ENCODE data around the gene TRIP10.

The TRIP10 gene

GRCh38 chr19:6723738-6724137, 15.7 kb upstream of the TRIP10 start:
- DNase-seq (ENCODE audit: insufficient read length, low spot score) = no peak
- no peak for TF ChIP-seq POLR2AphosphoS5 (IDR thresholded peaks at IDR 0.05; ENCODE audit: low read depth, low read length)
- TF ChIP-seq PAX5 (IDR thresholded peaks at IDR 0.05; ENCODE audit: insufficient read depth, low read length, severe bottlenecking) = no peak
- peak; percentile 80 for TF ChIP-seq SPI1 (IDR thresholded peaks at IDR 0.05; ENCODE audit: low read depth, low read length)
- FAIRE-seq = no peak

DNA sequence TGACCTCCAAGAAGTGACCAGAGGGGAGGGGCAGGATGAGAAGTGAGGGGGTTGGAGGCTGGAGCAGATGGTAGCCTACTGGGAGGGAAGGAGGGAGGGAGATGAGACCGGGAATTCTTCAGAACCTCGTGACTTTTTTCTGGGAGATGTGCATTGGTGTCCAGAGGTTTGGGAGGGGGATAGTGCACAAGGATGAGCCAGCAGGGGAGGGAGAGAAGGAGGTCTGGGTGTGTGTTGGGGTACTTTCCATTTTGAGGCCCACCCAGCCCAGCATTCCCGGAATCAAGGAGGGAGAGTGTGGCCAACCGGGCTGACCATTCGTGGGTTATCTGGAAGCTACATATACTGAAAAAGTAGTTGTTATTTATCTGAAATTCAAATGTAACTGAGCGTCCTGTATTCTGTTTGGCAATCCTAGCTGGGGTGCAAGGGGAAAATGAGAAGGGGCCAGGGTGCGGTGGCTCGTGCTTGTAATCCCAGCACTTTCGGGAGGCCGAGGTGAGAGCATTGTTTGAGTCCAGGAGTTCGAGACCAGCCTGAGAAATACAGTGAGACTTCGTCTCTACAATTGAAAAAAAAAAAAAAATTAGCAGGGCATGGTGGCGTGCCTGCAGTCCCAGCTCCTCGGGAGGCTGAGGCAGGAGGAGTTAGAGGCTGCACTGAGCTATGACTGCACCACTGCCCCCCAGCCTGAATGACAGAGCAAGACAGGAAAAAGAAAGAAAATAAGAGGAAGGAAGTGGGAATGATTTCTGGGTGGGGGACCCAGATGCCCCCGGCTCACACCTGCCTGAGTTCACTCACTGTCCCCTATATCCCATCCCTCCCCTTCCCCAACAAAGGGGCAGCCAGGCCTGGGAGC, 14.6 kb upstream of the TRIP10 start:
- DNase-seq (ENCODE audit: insufficient read length, low spot score) = no peak
- FAIRE-seq = no peak
- TF ChIP-seq POLR2AphosphoS5 (IDR thresholded peaks at IDR 0.05; ENCODE audit: low read depth, low read length) (no peak), POU2F2 (IDR thresholded peaks at IDR 0.05; ENCODE audit: low read depth, low read length) (no peak), TAF1 (IDR thresholded peaks at IDR 0.05; ENCODE audit: low read depth, low read length) (no peak), POLR2A (IDR thresholded peaks at IDR 0.05; ENCODE audit: low read depth, low read length) (no peak), SPI1 (IDR thresholded peaks at IDR 0.05; ENCODE audit: low read depth, low read length) (no peak), PAX5 (IDR thresholded peaks at IDR 0.05; ENCODE audit: insufficient read depth, low read length, severe bottlenecking) (no peak)

DNA sequence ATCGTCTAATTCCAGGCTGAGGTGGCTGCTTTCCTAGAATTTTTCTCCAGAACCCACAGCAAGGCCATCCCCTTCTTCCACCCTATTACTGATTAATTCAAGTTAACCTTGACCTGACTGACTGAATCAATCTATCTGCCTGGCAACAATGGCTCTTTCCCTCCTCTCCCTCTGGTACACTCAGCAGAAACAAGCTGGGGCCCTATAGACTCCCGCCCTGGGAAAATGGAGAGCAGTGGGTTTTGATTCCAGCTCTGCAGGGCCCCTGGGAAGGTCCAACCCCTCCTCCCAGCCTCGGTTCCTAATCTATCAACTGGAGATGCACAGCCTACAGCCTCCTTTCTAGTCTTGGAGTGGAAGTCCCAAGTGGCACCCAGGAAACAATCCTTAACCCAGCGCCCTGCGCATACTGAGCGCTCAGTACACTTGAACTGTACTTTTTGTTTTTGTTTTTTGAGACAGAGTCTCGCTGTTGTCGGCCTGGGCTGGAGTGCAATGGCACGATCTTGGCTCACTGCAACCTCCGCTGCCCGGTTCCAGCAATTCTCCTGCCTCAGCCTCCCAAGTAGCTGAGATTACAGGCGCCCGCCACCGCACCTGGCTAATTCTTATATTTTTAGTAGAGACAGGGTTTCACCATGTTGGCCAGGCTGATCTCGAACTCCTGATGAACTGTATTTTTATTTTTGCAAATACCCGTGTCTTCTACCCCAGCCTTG, 13.8 kb upstream of the TRIP10 start:
- DNase-seq (ENCODE audit: insufficient read length, low spot score) (no peak), FAIRE-seq (no peak)
- TF ChIP-seq POLR2A (IDR thresholded peaks at IDR 0.05; ENCODE audit: low read depth, low read length) (no peak), POU2F2 (IDR thresholded peaks at IDR 0.05; ENCODE audit: low read depth, low read length) (no peak), TAF1 (IDR thresholded peaks at IDR 0.05; ENCODE audit: low read depth, low read length) (no peak), PAX5 (IDR thresholded peaks at IDR 0.05; ENCODE audit: insufficient read depth, low read length, severe bottlenecking) (no peak), SPI1 (IDR thresholded peaks at IDR 0.05; ENCODE audit: low read depth, low read length) (no peak), POLR2AphosphoS5 (IDR thresholded peaks at IDR 0.05; ENCODE audit: low read depth, low read length) (no peak)

DNA sequence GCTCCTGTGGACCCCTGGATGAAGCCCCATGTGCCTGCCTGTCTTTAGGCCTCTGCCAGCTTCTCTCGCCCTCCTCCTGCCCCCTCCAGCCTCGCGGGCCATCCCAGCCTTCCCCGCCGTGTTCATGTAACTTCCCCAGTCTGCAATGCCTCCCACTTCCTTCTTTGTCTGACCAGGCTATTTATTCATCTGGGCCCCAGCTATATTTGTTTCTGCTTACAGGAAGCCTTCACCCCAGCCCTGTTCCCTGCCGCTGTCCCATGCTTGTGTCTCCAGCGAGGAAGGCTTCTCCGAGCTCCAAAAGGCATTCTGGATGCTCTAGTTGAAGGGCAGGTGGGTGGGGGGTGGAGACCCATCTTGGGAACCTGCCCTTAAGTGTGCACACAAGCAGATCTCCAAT, 11.1 kb upstream of the TRIP10 start:
- TF ChIP-seq POU2F2 (IDR thresholded peaks at IDR 0.05; ENCODE audit: low read depth, low read length) = no peak
- no peak for TF ChIP-seq TAF1 (IDR thresholded peaks at IDR 0.05; ENCODE audit: low read depth, low read length)
- no peak for TF ChIP-seq PAX5 (IDR thresholded peaks at IDR 0.05; ENCODE audit: insufficient read depth, low read length, severe bottlenecking)
- TF ChIP-seq SPI1 (IDR thresholded peaks at IDR 0.05; ENCODE audit: low read depth, low read length) = peak; percentile 87
- TF ChIP-seq POLR2A (IDR thresholded peaks at IDR 0.05; ENCODE audit: low read depth, low read length) = no peak
- no peak for TF ChIP-seq POLR2AphosphoS5 (IDR thresholded peaks at IDR 0.05; ENCODE audit: low read depth, low read length)
- DNase-seq (ENCODE audit: insufficient read length, low spot score) (no peak), FAIRE-seq (peak; percentile 88)

DNA sequence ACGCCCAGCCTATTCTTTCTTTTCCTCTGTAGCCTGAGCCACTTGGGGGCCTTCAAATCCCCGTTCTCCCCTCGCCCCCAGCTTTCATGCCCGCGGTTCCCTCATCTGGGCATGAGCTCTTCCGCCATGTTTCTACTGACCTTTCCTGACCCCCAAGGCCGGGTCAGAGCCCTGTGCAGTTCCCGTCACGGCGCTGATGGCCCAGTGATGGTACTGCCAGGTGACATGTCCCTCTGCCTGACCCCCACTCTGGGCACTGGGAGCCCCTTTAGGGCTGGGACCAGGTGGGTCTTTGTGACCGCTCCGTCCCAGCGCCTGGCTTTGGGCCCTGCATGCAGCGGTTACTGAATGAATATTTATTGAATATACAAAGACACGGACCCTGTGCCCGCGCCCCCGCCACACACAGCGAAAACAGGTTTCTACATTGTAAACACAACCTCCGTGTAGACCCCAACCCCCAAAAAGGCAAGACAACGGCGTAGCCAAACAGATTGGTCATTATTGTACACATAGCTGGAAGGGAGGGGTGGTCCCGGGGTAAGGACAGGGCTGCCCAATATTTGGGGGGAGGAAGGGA, 9.8 kb upstream of the TRIP10 start:
- DNase-seq (ENCODE audit: insufficient read length, low spot score) (no peak), FAIRE-seq (no peak)

GRCh38 chr19:6730153-6730804, 9.2 kb upstream of the TRIP10 start:
- FAIRE-seq = peak; percentile 40
- peak; percentile 58 for DNase-seq (ENCODE audit: insufficient read length, low spot score)
- TF ChIP-seq TAF1 (IDR thresholded peaks at IDR 0.05; ENCODE audit: low read depth, low read length) (no peak), POLR2A (IDR thresholded peaks at IDR 0.05; ENCODE audit: low read depth, low read length) (no peak), SPI1 (IDR thresholded peaks at IDR 0.05; ENCODE audit: low read depth, low read length) (no peak), POU2F2 (IDR thresholded peaks at IDR 0.05; ENCODE audit: low read depth, low read length) (no peak), POLR2AphosphoS5 (IDR thresholded peaks at IDR 0.05; ENCODE audit: low read depth, low read length) (no peak), PAX5 (IDR thresholded peaks at IDR 0.05; ENCODE audit: insufficient read depth, low read length, severe bottlenecking) (no peak)

More for the DNA sequence above, 9.8 kb upstream of the TRIP10 start:
- TF ChIP-seq PAX5 (IDR thresholded peaks at IDR 0.05; ENCODE audit: insufficient read depth, low read length, severe bottlenecking) = no peak
- TF ChIP-seq POLR2A (IDR thresholded peaks at IDR 0.05; ENCODE audit: low read depth, low read length) = no peak
- no peak for TF ChIP-seq TAF1 (IDR thresholded peaks at IDR 0.05; ENCODE audit: low read depth, low read length)
- no peak for TF ChIP-seq POU2F2 (IDR thresholded peaks at IDR 0.05; ENCODE audit: low read depth, low read length)
- TF ChIP-seq POLR2AphosphoS5 (IDR thresholded peaks at IDR 0.05; ENCODE audit: low read depth, low read length) = no peak
- TF ChIP-seq SPI1 (IDR thresholded peaks at IDR 0.05; ENCODE audit: low read depth, low read length) = no peak

DNA sequence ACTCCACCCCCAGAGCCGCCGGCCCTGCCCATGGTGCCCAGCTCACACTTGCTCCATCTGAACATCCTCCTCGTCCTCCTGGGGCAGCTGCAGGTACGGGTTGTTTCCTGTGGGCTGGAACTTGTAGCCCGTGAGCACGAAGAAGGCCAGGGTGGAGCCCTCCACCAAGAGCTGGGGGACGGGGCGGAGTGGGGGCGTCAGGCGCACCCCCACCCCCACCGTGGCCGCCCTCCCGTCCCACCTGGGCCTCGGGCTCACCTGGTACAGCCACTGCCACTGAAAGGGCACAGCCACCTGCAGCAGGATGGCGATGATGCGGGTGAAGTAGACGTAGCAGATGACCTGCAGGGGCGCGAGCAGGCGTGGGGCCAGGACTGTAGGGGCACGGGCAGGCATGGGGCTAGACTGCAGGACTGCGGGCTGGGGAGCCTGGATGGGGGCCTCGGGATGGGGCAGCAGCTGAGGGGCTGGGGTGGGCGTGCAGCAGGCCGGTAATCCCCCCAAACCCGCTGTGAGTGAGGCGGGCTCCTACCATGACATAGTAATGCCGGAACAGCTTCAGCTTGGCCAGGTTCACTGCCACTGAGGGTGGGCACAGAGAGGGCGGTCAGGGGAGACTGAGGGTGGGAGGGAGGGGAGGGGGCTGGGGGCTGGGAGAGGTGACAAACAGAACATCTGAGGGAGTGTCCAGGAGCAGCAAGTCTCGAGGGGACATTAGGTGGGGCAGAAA, 8.4 kb upstream of the TRIP10 start:
- FAIRE-seq = no peak
- TF ChIP-seq POLR2AphosphoS5 (IDR thresholded peaks at IDR 0.05; ENCODE audit: low read depth, low read length) (no peak), PAX5 (IDR thresholded peaks at IDR 0.05; ENCODE audit: insufficient read depth, low read length, severe bottlenecking) (no peak), POU2F2 (IDR thresholded peaks at IDR 0.05; ENCODE audit: low read depth, low read length) (no peak), TAF1 (IDR thresholded peaks at IDR 0.05; ENCODE audit: low read depth, low read length) (no peak), POLR2A (IDR thresholded peaks at IDR 0.05; ENCODE audit: low read depth, low read length) (no peak), SPI1 (IDR thresholded peaks at IDR 0.05; ENCODE audit: low read depth, low read length) (no peak)

DNA sequence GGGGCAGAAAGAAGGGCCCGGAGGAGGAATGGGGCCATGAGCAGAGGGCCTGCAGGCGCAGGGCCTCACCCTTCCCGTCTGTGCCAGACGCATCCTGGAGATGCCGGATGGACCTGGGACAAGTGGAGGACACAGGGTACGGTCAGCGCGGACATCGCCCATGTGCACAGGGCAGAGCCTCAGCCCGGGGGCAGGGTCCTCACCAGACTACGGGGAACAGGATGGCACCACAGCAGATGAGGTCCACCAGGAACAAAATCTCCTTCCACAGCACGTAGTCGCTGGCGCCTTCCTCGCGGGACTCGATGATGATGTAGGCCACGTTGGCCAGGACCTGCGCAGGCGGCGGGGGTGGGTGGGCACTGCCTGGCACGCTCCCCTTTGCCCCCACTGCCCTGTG, 7.7 kb upstream of the TRIP10 start:
- no peak for TF ChIP-seq SPI1 (IDR thresholded peaks at IDR 0.05; ENCODE audit: low read depth, low read length)
- no peak for TF ChIP-seq POU2F2 (IDR thresholded peaks at IDR 0.05; ENCODE audit: low read depth, low read length)
- TF ChIP-seq POLR2AphosphoS5 (IDR thresholded peaks at IDR 0.05; ENCODE audit: low read depth, low read length) = no peak
- no peak for TF ChIP-seq POLR2A (IDR thresholded peaks at IDR 0.05; ENCODE audit: low read depth, low read length)
- TF ChIP-seq PAX5 (IDR thresholded peaks at IDR 0.05; ENCODE audit: insufficient read depth, low read length, severe bottlenecking) = no peak
- no peak for TF ChIP-seq TAF1 (IDR thresholded peaks at IDR 0.05; ENCODE audit: low read depth, low read length)
- FAIRE-seq (no peak), DNase-seq (ENCODE audit: insufficient read length, low spot score) (no peak)

More for the DNA sequence above, 8.4 kb upstream of the TRIP10 start:
- DNase-seq (ENCODE audit: insufficient read length, low spot score) = no peak

All from GM12891 (cell line).